ENCODE measurements around the gene CCL7. TPM values are rescaled to one million over a fixed set of nuclear protein-coding genes. Genes with fewer than 3 reads are reported as not detected.

The CCL7 gene
- total RNA-seq, 1 donor from 2014 or later, result not detected

GRCh38 chr17:34302636-34303035 is 32.6 kb downstream of the CCL7 start:
- TF ChIP-seq CTCF (IDR thresholded peaks at IDR 0.05; ENCODE audit: unreplicated experiment), result no peak
- Mint-ChIP-seq H3K27ac (ENCODE audit: unreplicated experiment) (no peak overlapping the region), H3K27me3 (ENCODE audit: unreplicated experiment) (no peaks in the 10 kb centered on the region), H3K4me1 (ENCODE audit: unreplicated experiment) (peaks cover 22% of the 10 kb centered on the region), H3K9me3 (ENCODE audit: unreplicated experiment) (no peaks in the 10 kb centered on the region), H3K36me3 (ENCODE audit: low read depth, unreplicated experiment) (no peaks in the 10 kb centered on the region), H3K4me3 (ENCODE audit: unreplicated experiment) (no peak overlapping the region)
- no peak for DNase-seq (ENCODE audit: low spot score)

- no peaks in the 10 kb centered on the region for H3K36me3 Mint-ChIP-seq (ENCODE audit: low read depth, unreplicated experiment)
- H3K27ac Mint-ChIP-seq (ENCODE audit: unreplicated experiment), result no peak overlapping the region
- no peaks in the 10 kb centered on the region for H3K9me3 Mint-ChIP-seq (ENCODE audit: unreplicated experiment)
- no peak for TF ChIP-seq CTCF (IDR thresholded peaks at IDR 0.05; ENCODE audit: unreplicated experiment)
- no peak for DNase-seq (ENCODE audit: low spot score)
- no peaks in the 10 kb centered on the region for H3K27me3 Mint-ChIP-seq (ENCODE audit: unreplicated experiment)
- peaks cover 17% of the 10 kb centered on the region for H3K4me1 Mint-ChIP-seq (ENCODE audit: unreplicated experiment)
- H3K4me3 Mint-ChIP-seq (ENCODE audit: unreplicated experiment), result no peak overlapping the region
Measured at GRCh38 chr17:34303606-34304005, 33.6 kb downstream of the CCL7 start.

GRCh38 chr17:34305061-34305460 is 35.0 kb downstream of the CCL7 start:
- no peak overlapping the region for H3K4me3 Mint-ChIP-seq (ENCODE audit: unreplicated experiment)
- no peak overlapping the region for H3K27ac Mint-ChIP-seq (ENCODE audit: unreplicated experiment)
- H3K36me3 Mint-ChIP-seq (ENCODE audit: low read depth, unreplicated experiment), result no peaks in the 10 kb centered on the region
- H3K4me1 Mint-ChIP-seq (ENCODE audit: unreplicated experiment), result peaks cover 11% of the 10 kb centered on the region
- TF ChIP-seq CTCF (IDR thresholded peaks at IDR 0.05; ENCODE audit: unreplicated experiment), result no peak
- H3K27me3 Mint-ChIP-seq (ENCODE audit: unreplicated experiment), result no peaks in the 10 kb centered on the region
- no peak for DNase-seq (ENCODE audit: low spot score)
- no peaks in the 10 kb centered on the region for H3K9me3 Mint-ChIP-seq (ENCODE audit: unreplicated experiment)

- H3K4me3 Mint-ChIP-seq (ENCODE audit: unreplicated experiment), result no peak overlapping the region
- DNase-seq (ENCODE audit: low spot score), result no peak
- H3K9me3 Mint-ChIP-seq (ENCODE audit: unreplicated experiment), result no peaks in the 10 kb centered on the region
- H3K27ac Mint-ChIP-seq (ENCODE audit: unreplicated experiment), result no peak overlapping the region
- H3K27me3 Mint-ChIP-seq (ENCODE audit: unreplicated experiment), result no peaks in the 10 kb centered on the region
- H3K36me3 Mint-ChIP-seq (ENCODE audit: low read depth, unreplicated experiment), result no peaks in the 10 kb centered on the region
- H3K4me1 Mint-ChIP-seq (ENCODE audit: unreplicated experiment), result peaks cover 5% of the 10 kb centered on the region
- TF ChIP-seq CTCF (IDR thresholded peaks at IDR 0.05; ENCODE audit: unreplicated experiment), result no peak
Measured at GRCh38 chr17:34305606-34306005, 35.6 kb downstream of the CCL7 start.

GRCh38 chr17:34306466-34306865 is 36.4 kb downstream of the CCL7 start:
- Mint-ChIP-seq H3K27me3 (ENCODE audit: unreplicated experiment) (no peaks in the 10 kb centered on the region), H3K27ac (ENCODE audit: unreplicated experiment) (no peak overlapping the region), H3K4me1 (ENCODE audit: unreplicated experiment) (no peaks in the 10 kb centered on the region), H3K36me3 (ENCODE audit: low read depth, unreplicated experiment) (no peaks in the 10 kb centered on the region), H3K4me3 (ENCODE audit: unreplicated experiment) (no peak overlapping the region), H3K9me3 (ENCODE audit: unreplicated experiment) (no peaks in the 10 kb centered on the region)
- peak; percentile 8 for DNase-seq (ENCODE audit: low spot score)
- no peak for TF ChIP-seq CTCF (IDR thresholded peaks at IDR 0.05; ENCODE audit: unreplicated experiment)

All from endothelial cell (in vitro differentiated cells).